DOHH2 (cell line): ENCODE data around the gene HAPLN3.

Experiments used
- H3F3A ChIP-seq: fragments of 200-600 bp; sonication (generic), shearing (Covaris generic); 2 replicates; pipeline ENCODE4 v1.6.0; 2016; ENCODE audit warnings: antibody characterized with exemption, mild to moderate bottlenecking; ENCODE audit not compliant: control insufficient read depth, insufficient read depth
- H3K27ac ChIP-seq: fragments of 200-600 bp; sonication (generic); 2 replicates; pipeline ENCODE4 v1.5.1; 2014; ENCODE audit warnings: low read depth, mild to moderate bottlenecking, low read length, moderate library complexity
- H3K27me3 ChIP-seq: fragments of 200-600 bp; sonication (generic); 2 replicates; pipeline ENCODE4 v1.6.1; 2014; ENCODE audit warnings: mild to moderate bottlenecking, low read length, mixed read lengths; ENCODE audit not compliant: control insufficient read depth
- H3K36me3 ChIP-seq: fragments of 200-600 bp; sonication (generic); 2 replicates; pipeline ENCODE4 v1.6.1; 2014; ENCODE audit warnings: mild to moderate bottlenecking, low read length, moderate library complexity, mixed read lengths; ENCODE audit not compliant: control insufficient read depth
- H3K4me1 ChIP-seq: fragments of 200-600 bp; sonication (generic); 2 replicates; pipeline ENCODE4 v1.6.1; 2014; ENCODE audit warnings: mild to moderate bottlenecking, low read length, mixed read lengths; ENCODE audit not compliant: control insufficient read depth
- H3K4me2 ChIP-seq: fragments of 200-600 bp; sonication (generic); 2 replicates; pipeline ENCODE4 v1.6.0; 2014; ENCODE audit warnings: mild to moderate bottlenecking, low read length, moderate library complexity
- H3K4me3 ChIP-seq: fragments of 200-600 bp; sonication (generic); 2 replicates; pipeline ENCODE4 v1.5.1; 2014; ENCODE audit warnings: mild to moderate bottlenecking, low read length, mixed read lengths
- H3K79me2 ChIP-seq: fragments of 200-600 bp; sonication (generic); 2 replicates; pipeline ENCODE4 v1.6.1; 2014; ENCODE audit warnings: mild to moderate bottlenecking, low read length, mixed read lengths; ENCODE audit not compliant: control insufficient read depth
- H3K9me2 ChIP-seq: fragments of 200-600 bp; sonication (generic); replicated peaks from 2 replicates; pipeline ENCODE4 v1.6.1; 2014; ENCODE audit warnings: mild to moderate bottlenecking, low read length, mixed read lengths; ENCODE audit not compliant: control insufficient read depth
- H3K9me3 ChIP-seq: fragments of 200-600 bp; sonication (generic); 2 replicates; pipeline ENCODE4 v1.6.1; 2014; ENCODE audit warnings: antibody characterized with exemption, low read length, mixed read lengths; ENCODE audit not compliant: control insufficient read depth, insufficient read depth
- H4K20me1 ChIP-seq: fragments of 200-600 bp; sonication (generic); 2 replicates; pipeline ENCODE4 v1.6.0; 2014; ENCODE audit warnings: low read depth, mild to moderate bottlenecking, antibody characterized with exemption, low read length, moderate library complexity; ENCODE audit not compliant: control insufficient read depth, insufficient read depth
- EZH2phosphoT487 ChIP-seq: fragments of 200-600 bp; sonication (generic); IDR thresholded peaks from 2 replicates; pipeline ENCODE4 v1.6.1; 2017; ENCODE audit warnings: borderline replicate concordance, mild to moderate bottlenecking, antibody characterized with exemption, low read length, moderate library complexity, mixed read lengths
- TF ChIP-seq, protein P1 (sequence below): fragments of 200-600 bp; sonication (generic); IDR thresholded peaks from one replicate; pipeline ENCODE4 v1.5.1; 2014; ENCODE audit warnings: antibody characterized with exemption, mild to moderate bottlenecking, low read depth, low read length; ENCODE audit not compliant: poor library complexity, severe bottlenecking

The HAPLN3 gene

DNA sequence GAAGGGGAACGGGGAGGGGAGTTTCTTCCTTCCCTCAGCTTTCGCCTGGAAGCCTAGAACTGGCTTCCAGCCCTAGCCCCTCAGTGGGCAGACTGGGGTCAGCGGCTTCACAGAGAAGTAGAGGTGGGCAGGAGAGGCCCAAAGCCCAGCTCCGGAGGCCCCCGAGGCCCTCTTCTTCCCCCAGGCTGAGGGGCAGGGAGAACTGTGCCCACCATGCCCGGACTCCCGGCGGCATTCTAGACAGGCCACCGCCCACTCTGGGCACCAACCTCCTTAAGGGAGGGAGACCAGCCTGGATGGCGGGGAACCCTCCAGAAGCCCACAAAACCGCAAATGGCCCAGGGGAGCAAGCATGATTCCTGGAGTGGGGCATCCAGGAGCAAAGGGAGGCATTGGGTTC, 17.9 kb downstream of the HAPLN3 start:
- no peak overlapping the region for H3K27ac ChIP-seq
- no peak overlapping the region for H3K4me2 ChIP-seq
- no peaks in the 10 kb centered on the region for H3K9me3 ChIP-seq
- no peak for TF ChIP-seq EZH2phosphoT487
- TF ChIP-seq, protein P1, sequence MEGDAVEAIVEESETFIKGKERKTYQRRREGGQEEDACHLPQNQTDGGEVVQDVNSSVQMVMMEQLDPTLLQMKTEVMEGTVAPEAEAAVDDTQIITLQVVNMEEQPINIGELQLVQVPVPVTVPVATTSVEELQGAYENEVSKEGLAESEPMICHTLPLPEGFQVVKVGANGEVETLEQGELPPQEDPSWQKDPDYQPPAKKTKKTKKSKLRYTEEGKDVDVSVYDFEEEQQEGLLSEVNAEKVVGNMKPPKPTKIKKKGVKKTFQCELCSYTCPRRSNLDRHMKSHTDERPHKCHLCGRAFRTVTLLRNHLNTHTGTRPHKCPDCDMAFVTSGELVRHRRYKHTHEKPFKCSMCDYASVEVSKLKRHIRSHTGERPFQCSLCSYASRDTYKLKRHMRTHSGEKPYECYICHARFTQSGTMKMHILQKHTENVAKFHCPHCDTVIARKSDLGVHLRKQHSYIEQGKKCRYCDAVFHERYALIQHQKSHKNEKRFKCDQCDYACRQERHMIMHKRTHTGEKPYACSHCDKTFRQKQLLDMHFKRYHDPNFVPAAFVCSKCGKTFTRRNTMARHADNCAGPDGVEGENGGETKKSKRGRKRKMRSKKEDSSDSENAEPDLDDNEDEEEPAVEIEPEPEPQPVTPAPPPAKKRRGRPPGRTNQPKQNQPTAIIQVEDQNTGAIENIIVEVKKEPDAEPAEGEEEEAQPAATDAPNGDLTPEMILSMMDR, result no peak
- no peaks in the 10 kb centered on the region for H3K27me3 ChIP-seq
- H3K9me2 ChIP-seq, result no peaks in the 10 kb centered on the region
- no peak overlapping the region for H3K4me3 ChIP-seq
- H3F3A ChIP-seq, result no peaks in the 10 kb centered on the region
- no peaks in the 10 kb centered on the region for H3K4me1 ChIP-seq
- no peaks in the 10 kb centered on the region for H3K79me2 ChIP-seq
- H4K20me1 ChIP-seq, result no peaks in the 10 kb centered on the region
- no peaks in the 10 kb centered on the region for H3K36me3 ChIP-seq

DNA sequence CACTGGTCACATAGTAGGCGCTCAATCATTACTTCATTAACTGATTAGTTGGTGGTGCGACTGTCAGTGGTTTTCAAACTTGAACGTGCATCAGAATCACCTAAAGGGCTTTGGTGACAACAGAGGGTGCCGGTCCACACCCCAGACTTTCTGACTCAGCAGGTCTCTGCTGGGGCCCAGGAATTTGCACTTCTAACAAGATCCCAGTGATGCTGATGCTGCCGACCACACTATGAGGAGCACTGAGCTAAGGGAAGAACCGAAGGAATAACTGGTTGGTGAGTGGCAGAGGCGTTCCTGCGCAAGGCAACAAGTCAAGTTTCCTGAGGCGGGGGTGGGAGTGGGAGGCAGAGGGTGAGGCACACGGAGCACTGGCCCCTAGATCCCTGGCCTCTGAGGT, 18.8 kb downstream of the HAPLN3 start:
- no peaks in the 10 kb centered on the region for H3K9me3 ChIP-seq
- no peaks in the 10 kb centered on the region for H3K27me3 ChIP-seq
- H3K36me3 ChIP-seq, result no peaks in the 10 kb centered on the region
- H3K27ac ChIP-seq, result no peak overlapping the region
- H3K4me1 ChIP-seq, result no peaks in the 10 kb centered on the region
- no peak overlapping the region for H3K4me3 ChIP-seq
- H3F3A ChIP-seq, result no peaks in the 10 kb centered on the region
- no peaks in the 10 kb centered on the region for H4K20me1 ChIP-seq
- TF ChIP-seq, protein P1, result no peak
- TF ChIP-seq EZH2phosphoT487, result no peak
- no peaks in the 10 kb centered on the region for H3K9me2 ChIP-seq
- H3K4me2 ChIP-seq, result no peak overlapping the region
- no peaks in the 10 kb centered on the region for H3K79me2 ChIP-seq

DNA sequence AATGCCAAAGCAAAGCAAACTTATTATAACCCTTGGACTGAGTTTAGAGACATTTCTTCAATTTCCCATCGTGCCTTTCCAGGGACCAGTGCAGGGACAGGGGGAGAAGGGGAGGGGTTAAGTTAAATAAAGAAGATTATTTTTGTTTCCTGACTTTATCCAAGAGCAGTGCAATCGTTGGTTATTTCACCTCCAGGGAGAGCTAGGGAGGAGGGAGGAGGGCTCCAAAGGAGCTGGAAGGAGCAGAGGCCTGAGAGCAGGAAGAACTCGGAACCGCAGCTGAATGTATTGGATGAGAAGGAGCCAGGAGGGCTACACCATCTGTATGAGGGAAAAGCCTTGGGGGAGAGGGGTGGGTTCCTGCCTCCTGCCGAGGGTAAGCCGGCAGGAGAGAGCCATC, 20.7 kb downstream of the HAPLN3 start:
- no peaks in the 10 kb centered on the region for H3K36me3 ChIP-seq
- H3K4me3 ChIP-seq, result no peak overlapping the region
- H3K79me2 ChIP-seq, result no peaks in the 10 kb centered on the region
- TF ChIP-seq EZH2phosphoT487, result no peak
- TF ChIP-seq, protein P1, result no peak
- no peak overlapping the region for H3K27ac ChIP-seq
- no peaks in the 10 kb centered on the region for H3K4me1 ChIP-seq
- H3K27me3 ChIP-seq, result no peaks in the 10 kb centered on the region
- H3K9me2 ChIP-seq, result no peaks in the 10 kb centered on the region
- H3F3A ChIP-seq, result no peaks in the 10 kb centered on the region
- H3K4me2 ChIP-seq, result no peak overlapping the region
- H3K9me3 ChIP-seq, result no peaks in the 10 kb centered on the region
- H4K20me1 ChIP-seq, result no peaks in the 10 kb centered on the region

DNA sequence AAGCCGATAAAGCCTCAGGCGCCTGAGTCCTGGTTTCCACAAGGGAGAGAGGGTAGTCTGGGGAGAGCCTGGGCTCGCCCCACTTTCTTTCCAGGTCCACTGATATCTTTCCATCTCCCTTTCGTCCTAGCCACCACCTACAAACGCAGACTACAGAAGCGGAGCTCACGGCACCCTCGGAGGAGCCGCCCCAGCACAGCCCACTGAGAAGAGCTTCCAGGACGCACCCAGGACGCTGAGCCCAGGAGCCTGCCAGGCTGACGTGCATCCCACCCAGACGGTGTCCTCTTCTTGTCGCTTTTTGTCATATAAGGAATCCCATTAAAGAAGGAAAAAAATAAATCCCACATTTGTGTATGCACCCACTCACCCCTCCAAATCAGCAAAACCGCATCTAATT, 21.1 kb downstream of the HAPLN3 start:
- H4K20me1 ChIP-seq, result no peaks in the 10 kb centered on the region
- H3K27ac ChIP-seq, result no peak overlapping the region
- H3F3A ChIP-seq, result no peaks in the 10 kb centered on the region
- no peak overlapping the region for H3K4me2 ChIP-seq
- H3K4me1 ChIP-seq, result no peaks in the 10 kb centered on the region
- H3K9me2 ChIP-seq, result no peaks in the 10 kb centered on the region
- no peaks in the 10 kb centered on the region for H3K36me3 ChIP-seq
- no peaks in the 10 kb centered on the region for H3K79me2 ChIP-seq
- no peaks in the 10 kb centered on the region for H3K27me3 ChIP-seq
- no peaks in the 10 kb centered on the region for H3K9me3 ChIP-seq
- H3K4me3 ChIP-seq, result no peak overlapping the region
- no peak for TF ChIP-seq EZH2phosphoT487
- TF ChIP-seq, protein P1, result no peak
